Measurements from ENCODE around the gene SWT1. TPM values are rescaled to one million over a fixed set of nuclear protein-coding genes. Genes with fewer than 3 reads are reported as not detected.

SWT1 gene
- 10 to 100 TPM; 10.5 to 13.9 (median 10.9) TPM for total RNA-seq

GRCh38 chr1:185156854-185157598 lies at the start of gene SWT1, which contains the start of gene TRMT1L:
SWT1 (plus strand) TSS chr1:185157167; CDS start chr1:185160842, 3,675 bp downstream.
TRMT1L (minus strand) TSS chr1:185156953; CDS start chr1:185156712, 241 bp downstream.
- intact Hi-C loops (cut with DNase I; ENCODE audit: low total_unique reads) = no loop called here
- H3K4me1 ChIP-seq = peaks cover 0 to 30% of the 10 kb centered on the region in 2 donors

GRCh38 chr1:185108321-185108720 lies 48.6 kb upstream of the SWT1 start:
- Histone ChIP-seq H3K9me3 (peaks cover 12 to 39% of the 10 kb centered on the region in 2 donors), H3K4me1 (no peaks in the 10 kb centered on the region), H3K36me3 (no peaks in the 10 kb centered on the region), H3K27ac (no peak overlapping the region), H3K27me3 (no peaks in the 10 kb centered on the region), H3K4me3 (no peak overlapping the region)
- TF ChIP-seq POLR2AphosphoS5 (IDR thresholded peaks at IDR 0.05) (no peak), POLR2A (IDR thresholded peaks at IDR 0.05) (no peak), CTCF (IDR thresholded peaks at IDR 0.05) (no peak)
- intact Hi-C loops (cut with DNase I; ENCODE audit: low total_unique reads) = no loop called here
- no peak for DNase-seq (ENCODE audit: low spot score in 2 of 2)

More at GRCh38 chr1:185156854-185157598, at the start of gene SWT1, which contains the start of gene TRMT1L:
- peak; percentile 99 for DNase-seq (ENCODE audit: low spot score in 2 of 2)
- H3K4me3 ChIP-seq = peak within 1 kb of the TSS; percentile 87 to 91 (median 87)
- no peaks in the 10 kb centered on the region for H3K27me3 ChIP-seq
- peak; percentile 99 for TF ChIP-seq POLR2A (IDR thresholded peaks at IDR 0.05)
- TF ChIP-seq CTCF (IDR thresholded peaks at IDR 0.05) = no peak
- TF ChIP-seq POLR2AphosphoS5 (IDR thresholded peaks at IDR 0.05) = peak; percentile 97 to 100 (median 99)
- H3K9me3 ChIP-seq = no peaks in the 10 kb centered on the region
- no peaks in the 10 kb centered on the region for H3K36me3 ChIP-seq
- H3K27ac ChIP-seq = peak within 1 kb of the TSS; percentile 98 to 100

- Histone ChIP-seq H3K27me3 (no peaks in the 10 kb centered on the region), H3K4me3 (no peak overlapping the region), H3K27ac (no peak overlapping the region), H3K9me3 (peaks cover 12 to 39% of the 10 kb centered on the region in 2 donors), H3K36me3 (no peaks in the 10 kb centered on the region), H3K4me1 (no peaks in the 10 kb centered on the region)
- DNase-seq (ENCODE audit: low spot score in 2 of 2) = no peak
- TF ChIP-seq POLR2AphosphoS5 (IDR thresholded peaks at IDR 0.05) (no peak), POLR2A (IDR thresholded peaks at IDR 0.05) (no peak), CTCF (IDR thresholded peaks at IDR 0.05) (no peak)
- intact Hi-C loops (cut with DNase I; ENCODE audit: low total_unique reads) = no loop called here
These were observed 46.8 kb upstream of the SWT1 start for GRCh38 chr1:185110145-185110544.

- intact Hi-C loops (cut with DNase I; ENCODE audit: low total_unique reads) = no loop called here
- H3K27ac ChIP-seq = no peak overlapping the region
- no peak for DNase-seq (ENCODE audit: low spot score in 2 of 2)
These were observed 45.1 kb upstream of the SWT1 start for GRCh38 chr1:185111873-185112272.

More at GRCh38 chr1:185111873-185112272, 45.1 kb upstream of the SWT1 start:
- H3K4me3 ChIP-seq = no peak overlapping the region
- TF ChIP-seq POLR2AphosphoS5 (IDR thresholded peaks at IDR 0.05) (no peak), POLR2A (IDR thresholded peaks at IDR 0.05) (no peak), CTCF (IDR thresholded peaks at IDR 0.05) (no peak)
- H3K9me3 ChIP-seq = peaks cover 12 to 36% of the 10 kb centered on the region in 2 donors
- H3K27me3 ChIP-seq = no peaks in the 10 kb centered on the region
- no peaks in the 10 kb centered on the region for H3K4me1 ChIP-seq
- no peaks in the 10 kb centered on the region for H3K36me3 ChIP-seq
